Suppressor macrophage treated with lipopolysaccharide for 4 hours (primary cell): ENCODE results near the gene SKIL.

Source experiments
- DNase-seq: peaks from one replicate; pipeline ENCODE4 v3.0.0-alpha.2; 2020

The SKIL gene

DNA sequence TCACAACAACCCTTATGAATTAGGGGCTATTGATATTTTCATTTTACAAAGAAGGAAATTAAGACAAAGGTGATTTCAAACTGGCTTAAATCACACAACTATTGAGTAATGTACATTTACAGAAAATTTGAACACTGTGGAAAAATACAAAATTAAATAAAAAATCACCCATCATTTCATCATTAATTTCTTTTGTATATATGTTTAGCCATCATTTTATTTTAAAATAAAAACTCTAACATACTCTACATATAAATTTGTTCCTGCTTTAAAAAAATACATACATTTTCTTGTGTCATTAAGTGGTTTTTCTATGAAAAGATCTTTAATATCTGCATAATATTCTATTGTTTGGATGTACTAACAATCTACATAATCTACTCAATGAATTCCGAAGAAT is 81.3 kb downstream of the SKIL start:
- no peak for DNase-seq

DNA sequence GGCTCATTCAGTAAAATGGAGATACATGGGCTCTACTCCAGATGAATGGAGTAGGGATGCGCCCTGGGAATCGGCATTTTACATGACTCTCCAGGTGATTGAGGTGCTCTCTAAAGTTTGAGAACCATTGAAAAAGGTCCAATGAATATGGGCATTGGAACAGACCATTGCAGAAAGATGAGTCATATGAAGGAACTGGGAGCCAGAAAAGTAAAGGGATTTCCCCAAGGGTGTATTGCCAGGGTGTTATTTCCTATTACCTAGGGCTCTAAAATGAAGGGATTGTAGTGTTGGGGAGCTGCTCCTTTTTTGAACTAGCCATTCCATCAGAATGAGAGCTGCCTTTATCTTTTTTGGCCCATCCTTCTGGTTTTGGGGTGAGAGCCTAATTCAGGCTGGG is 82.8 kb downstream of the SKIL start:
- no peak for DNase-seq

DNA sequence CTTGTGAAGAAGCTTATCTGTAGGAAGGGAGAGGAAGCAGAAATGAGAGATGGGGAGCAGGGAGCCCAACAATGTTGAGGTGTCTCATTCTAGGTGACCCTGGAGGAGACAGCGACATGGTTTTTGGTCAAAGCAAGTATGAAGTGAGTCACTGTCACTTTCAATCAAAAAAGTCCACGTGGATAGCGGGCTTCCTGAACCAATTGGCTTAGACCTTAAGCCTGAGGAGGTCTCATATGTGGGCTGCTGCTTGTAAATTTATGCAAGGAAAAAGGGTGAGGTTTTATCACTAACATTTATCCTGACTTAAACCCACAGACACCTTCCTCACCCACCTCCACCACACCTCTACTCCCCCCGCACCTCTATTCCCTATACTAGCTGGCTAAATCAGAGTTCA is 83.9 kb downstream of the SKIL start:
- no peak for DNase-seq

DNA sequence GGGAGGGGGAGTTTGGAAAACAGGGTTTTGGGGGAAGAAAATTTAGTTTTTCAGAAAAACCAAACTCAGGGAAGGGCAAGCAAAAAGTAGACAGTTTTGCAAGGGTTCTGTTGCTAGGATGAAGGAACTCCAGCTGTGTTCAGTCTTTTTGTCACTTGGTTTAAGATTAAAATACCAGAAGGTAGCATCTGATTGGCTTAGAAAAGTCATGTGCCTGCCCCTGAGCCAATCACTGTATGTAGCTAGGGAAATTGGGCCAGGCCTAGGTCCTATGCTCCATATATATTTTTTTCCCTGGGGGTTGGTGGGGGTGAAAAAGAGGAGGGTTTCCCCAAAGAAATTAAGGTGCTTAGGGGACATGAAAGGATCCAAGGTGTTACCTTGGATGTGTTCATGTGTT is 85.4 kb downstream of the SKIL start:
- DNase-seq = no peak

DNA sequence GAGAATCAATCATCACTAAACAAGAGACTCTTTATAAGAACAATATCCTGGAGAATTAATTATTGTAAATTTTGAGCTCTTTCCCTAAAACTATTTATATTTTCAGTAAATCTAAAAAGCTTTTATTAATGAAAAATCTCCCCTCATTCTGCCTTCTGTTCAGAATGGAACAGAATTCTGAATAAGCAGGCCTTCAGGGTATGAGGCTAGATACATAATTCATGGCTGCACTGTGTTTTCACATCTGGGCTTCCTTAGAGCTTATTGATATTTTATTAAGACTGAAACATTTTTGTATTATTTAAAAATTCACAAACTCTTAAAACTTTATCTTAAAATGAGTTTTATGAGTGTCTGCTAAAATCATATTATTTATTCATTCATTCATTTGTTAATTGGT is 85.9 kb downstream of the SKIL start:
- no peak for DNase-seq
